WERI-Rb-1 (cell line): ENCODE results near the gene IMPDH1.

Experiments used
- DNase-seq: peaks from one replicate; pipeline ENCODE4 v3.0.0-alpha.2; 2020
- H3K27ac ChIP-seq: fragments of 250-450 bp; sonication (Bioruptor Pico); 2 replicates; pipeline ENCODE4 v1.5.1; 2020; ENCODE audit warnings: mild to moderate bottlenecking, moderate library complexity
- H3K27me3 ChIP-seq: fragments of 250-450 bp; sonication (Bioruptor Pico); 2 replicates; pipeline ENCODE4 v1.5.1; 2021; ENCODE audit warnings: mild to moderate bottlenecking, low read depth, moderate library complexity; ENCODE audit not compliant: insufficient read depth, severe bottlenecking
- H3K36me3 ChIP-seq: fragments of 250-450 bp; sonication (Bioruptor Pico); 2 replicates; pipeline ENCODE4 v1.5.1; 2020; ENCODE audit warnings: mild to moderate bottlenecking, moderate library complexity
- H3K4me3 ChIP-seq: 2 replicates; pipeline ENCODE4 v1.5.1; 2011; ENCODE audit warnings: low read depth, mild to moderate bottlenecking, control low read depth, low read length
- H3K9me3 ChIP-seq: fragments of 250-450 bp; sonication (Bioruptor Pico); 2 replicates; pipeline ENCODE4 v1.5.1; 2021; ENCODE audit warnings: mild to moderate bottlenecking, moderate library complexity; ENCODE audit not compliant: severe bottlenecking
- TF ChIP-seq, protein P1 (sequence below): IDR thresholded peaks from 2 replicates; pipeline ENCODE4 v1.5.1; 2011; ENCODE audit warnings: low read depth, mild to moderate bottlenecking, control low read depth, inconsistent platforms, low read length

Gene IMPDH1

DNA sequence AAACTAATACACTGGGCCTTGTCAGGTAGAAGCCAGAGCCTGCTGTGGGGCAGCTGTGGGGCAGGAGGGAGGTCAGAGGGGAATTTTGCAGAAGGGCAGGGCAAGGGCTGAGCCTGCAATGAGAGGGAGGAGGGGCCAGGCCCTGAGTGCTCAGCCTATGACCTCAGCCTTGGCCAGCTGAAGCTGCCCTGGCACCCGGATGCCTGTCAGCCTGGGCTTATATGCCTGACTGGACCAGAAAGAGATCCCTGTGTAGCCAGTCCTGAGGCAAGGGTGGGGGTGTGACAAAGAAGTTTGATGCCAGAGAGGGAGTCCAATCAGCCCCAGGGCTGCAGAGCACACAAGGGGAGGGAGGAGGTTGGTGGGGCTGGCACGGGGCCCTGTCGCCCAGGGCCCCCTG, 26.0 kb downstream of the IMPDH1 start:
- H3K27ac ChIP-seq: no peak overlapping the region
- H3K9me3 ChIP-seq: no peaks in the 10 kb centered on the region
- TF ChIP-seq, protein P1, sequence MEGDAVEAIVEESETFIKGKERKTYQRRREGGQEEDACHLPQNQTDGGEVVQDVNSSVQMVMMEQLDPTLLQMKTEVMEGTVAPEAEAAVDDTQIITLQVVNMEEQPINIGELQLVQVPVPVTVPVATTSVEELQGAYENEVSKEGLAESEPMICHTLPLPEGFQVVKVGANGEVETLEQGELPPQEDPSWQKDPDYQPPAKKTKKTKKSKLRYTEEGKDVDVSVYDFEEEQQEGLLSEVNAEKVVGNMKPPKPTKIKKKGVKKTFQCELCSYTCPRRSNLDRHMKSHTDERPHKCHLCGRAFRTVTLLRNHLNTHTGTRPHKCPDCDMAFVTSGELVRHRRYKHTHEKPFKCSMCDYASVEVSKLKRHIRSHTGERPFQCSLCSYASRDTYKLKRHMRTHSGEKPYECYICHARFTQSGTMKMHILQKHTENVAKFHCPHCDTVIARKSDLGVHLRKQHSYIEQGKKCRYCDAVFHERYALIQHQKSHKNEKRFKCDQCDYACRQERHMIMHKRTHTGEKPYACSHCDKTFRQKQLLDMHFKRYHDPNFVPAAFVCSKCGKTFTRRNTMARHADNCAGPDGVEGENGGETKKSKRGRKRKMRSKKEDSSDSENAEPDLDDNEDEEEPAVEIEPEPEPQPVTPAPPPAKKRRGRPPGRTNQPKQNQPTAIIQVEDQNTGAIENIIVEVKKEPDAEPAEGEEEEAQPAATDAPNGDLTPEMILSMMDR: no peak
- no peak for DNase-seq
- no peak overlapping the region for H3K4me3 ChIP-seq
- no peaks in the 10 kb centered on the region for H3K27me3 ChIP-seq
- H3K36me3 ChIP-seq: no peaks in the 10 kb centered on the region

DNA sequence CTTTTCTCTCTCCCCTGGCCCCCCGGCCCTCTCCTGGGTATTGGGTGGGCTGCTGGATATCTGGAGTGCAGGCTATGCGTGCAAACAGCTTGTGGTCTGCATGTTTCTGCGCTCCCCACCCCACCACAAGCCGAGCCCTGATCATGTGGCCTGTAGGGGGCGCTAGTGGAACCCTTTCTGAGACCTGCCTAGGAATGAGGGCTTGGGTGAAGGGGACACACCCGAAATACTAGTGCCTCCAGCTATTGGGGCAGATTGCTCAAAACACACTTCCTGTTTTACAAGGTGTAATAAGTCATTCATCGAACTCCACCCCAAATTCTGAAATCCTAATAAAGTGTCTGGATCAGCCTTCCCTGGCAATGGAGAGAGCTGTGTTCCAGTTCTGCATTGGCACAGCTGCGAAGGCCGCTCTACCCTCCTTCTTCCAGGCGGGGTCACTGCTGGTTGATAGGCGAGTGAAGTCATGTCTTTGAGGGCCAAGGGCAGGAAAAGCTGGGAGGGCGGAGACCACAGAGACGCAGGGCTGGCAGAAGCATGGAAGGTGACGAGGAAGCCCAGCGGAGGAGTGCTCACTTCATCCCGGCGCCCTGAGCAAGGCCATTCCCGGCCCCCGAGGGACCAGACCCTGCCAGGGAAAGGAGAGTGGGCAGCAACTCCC, 28.5 kb downstream of the IMPDH1 start:
- peak; percentile 55 for DNase-seq
- no peaks in the 10 kb centered on the region for H3K27me3 ChIP-seq
- H3K27ac ChIP-seq: no peak overlapping the region

GRCh38 chr7:128380483-128381106, 29.2 kb downstream of the IMPDH1 start:
- DNase-seq: no peak
- TF ChIP-seq, protein P1: no peak
- Histone ChIP-seq H3K27me3 (no peaks in the 10 kb centered on the region), H3K27ac (no peak overlapping the region), H3K4me3 (no peak overlapping the region), H3K9me3 (no peaks in the 10 kb centered on the region), H3K36me3 (no peaks in the 10 kb centered on the region)

More for the DNA sequence above, 28.5 kb downstream of the IMPDH1 start:
- TF ChIP-seq, protein P1: peak; percentile 82
- H3K9me3 ChIP-seq: no peaks in the 10 kb centered on the region
- no peaks in the 10 kb centered on the region for H3K36me3 ChIP-seq
- H3K4me3 ChIP-seq: no peak overlapping the region

DNA sequence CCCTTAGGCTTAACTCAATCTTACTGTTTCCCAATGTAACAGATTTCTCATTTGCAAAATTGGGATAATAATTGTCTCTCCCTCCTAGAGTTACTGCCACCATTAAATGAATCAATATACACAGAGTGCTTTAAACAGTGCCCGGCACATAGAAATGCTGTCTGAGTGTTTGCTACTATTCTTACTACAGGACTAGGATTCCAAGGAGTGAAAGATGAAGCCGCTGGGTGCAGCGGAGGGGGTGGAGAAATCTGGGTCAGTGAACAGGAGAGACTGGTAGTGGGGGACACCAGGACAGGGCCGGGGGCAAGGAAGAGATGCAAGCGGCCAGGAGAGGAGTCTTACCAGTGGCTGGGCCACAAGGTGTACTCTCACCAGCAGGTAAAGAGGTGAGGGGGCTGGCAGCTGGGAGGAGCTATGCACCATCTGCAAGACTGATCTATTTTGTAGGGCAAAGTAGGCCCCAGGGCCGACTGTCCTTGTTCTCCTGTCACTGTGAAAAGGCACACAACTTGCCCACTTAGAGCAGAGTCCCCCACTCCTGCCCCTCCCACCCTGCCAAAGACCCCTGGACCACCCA, 29.8 kb downstream of the IMPDH1 start:
- no peak overlapping the region for H3K4me3 ChIP-seq
- no peak overlapping the region for H3K27ac ChIP-seq
- H3K9me3 ChIP-seq: no peaks in the 10 kb centered on the region
- H3K27me3 ChIP-seq: no peaks in the 10 kb centered on the region
- no peak for DNase-seq
- TF ChIP-seq, protein P1: no peak
- H3K36me3 ChIP-seq: no peaks in the 10 kb centered on the region

DNA sequence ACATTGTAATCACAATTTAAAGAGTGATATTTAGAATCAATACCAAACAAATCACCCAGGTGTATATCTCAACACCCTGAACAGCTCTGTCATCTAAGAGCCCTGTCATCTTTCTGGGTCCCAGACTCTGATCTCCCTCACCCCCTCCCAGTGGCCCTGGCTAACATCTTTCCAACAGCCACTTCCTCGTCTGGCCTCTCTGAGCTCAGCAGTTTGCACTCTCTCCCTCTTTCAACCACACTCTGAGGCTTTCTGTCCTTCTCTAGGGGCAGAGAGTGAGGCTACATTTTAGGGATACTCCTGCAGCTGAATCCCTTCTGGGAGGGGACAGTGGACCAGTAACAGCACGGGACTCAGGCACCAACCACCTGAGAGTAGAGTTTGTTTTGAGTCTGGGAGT, 31.1 kb downstream of the IMPDH1 start:
- Histone ChIP-seq H3K9me3 (no peaks in the 10 kb centered on the region), H3K27me3 (no peaks in the 10 kb centered on the region), H3K27ac (no peak overlapping the region), H3K4me3 (no peak overlapping the region), H3K36me3 (no peaks in the 10 kb centered on the region)
- DNase-seq: no peak
- TF ChIP-seq, protein P1: no peak
